ENCODE measurements around the gene BAG3. TPM values are rescaled to one million over a fixed set of nuclear protein-coding genes. Genes with fewer than 3 reads are reported as not detected.

The BAG3 gene
- total and polyA plus RNA-seq, 4 donors: 16.8 to 44.8 (median 35.1) TPM

GRCh38 chr10:119642556-119643111 lies 8.5 kb upstream of the BAG3 start:
- no peak for DNase-seq
- no peaks in the 10 kb centered on the region for H3K4me1 ChIP-seq (ENCODE audit: control insufficient read depth in 5 of 5, insufficient read depth in 5 of 5, low read length in 5 of 5)
- WGBS, 2 donors: 87 to 94% methylated on average over 2 of the region's 2 CpGs
- H3K9ac ChIP-seq (ENCODE audit: insufficient read depth in 1 of 2, low read length in 2 of 2): no peak overlapping the region
- H3K27me3 ChIP-seq (ENCODE audit: control insufficient read depth in 3 of 3, insufficient read depth in 3 of 3, low read length in 2 of 3): no peaks in the 10 kb centered on the region
- no peak for ATAC-seq (ENCODE audit: insufficient read depth, low FRiP score)
- TF ChIP-seq CTCF (IDR thresholded peaks at IDR 0.05; ENCODE audit: control extremely low read depth, extremely low read depth): no peak
- H3K36me3 ChIP-seq (ENCODE audit: control insufficient read depth in 4 of 4, insufficient read depth in 4 of 4, low read length in 4 of 4): no peaks in the 10 kb centered on the region
- no peak overlapping the region for H3K27ac ChIP-seq (ENCODE audit: low read depth in 1 of 2, low read length in 1 of 2)
- H3K9me3 ChIP-seq (ENCODE audit: control insufficient read depth in 4 of 4, insufficient read depth in 3 of 4, low read length in 3 of 4): peaks cover 0 to 3% (median 0%) of the 10 kb centered on the region in 4 donors
- no peak overlapping the region for H3K4me3 ChIP-seq

- WGBS, 2 donors: 86 to 88% methylated on average over 15 of the region's 15 CpGs
- Histone ChIP-seq H3K27me3 (ENCODE audit: control insufficient read depth in 3 of 3, insufficient read depth in 3 of 3, low read length in 2 of 3) (no peaks in the 10 kb centered on the region), H3K4me3 (no peak overlapping the region), H3K27ac (ENCODE audit: low read depth in 1 of 2, low read length in 1 of 2) (no peak overlapping the region), H3K36me3 (ENCODE audit: control insufficient read depth in 4 of 4, insufficient read depth in 4 of 4, low read length in 4 of 4) (no peaks in the 10 kb centered on the region), H3K9ac (ENCODE audit: insufficient read depth in 1 of 2, low read length in 2 of 2) (no peak overlapping the region), H3K9me3 (ENCODE audit: control insufficient read depth in 4 of 4, insufficient read depth in 3 of 4, low read length in 3 of 4) (peaks cover 0 to 3% (median 0%) of the 10 kb centered on the region in 4 donors), H3K4me1 (ENCODE audit: control insufficient read depth in 5 of 5, insufficient read depth in 5 of 5, low read length in 5 of 5) (peaks cover 0 to 2% (median 0%) of the 10 kb centered on the region in 5 donors)
- no peak for ATAC-seq (ENCODE audit: insufficient read depth, low FRiP score)
- TF ChIP-seq CTCF (IDR thresholded peaks at IDR 0.05; ENCODE audit: control extremely low read depth, extremely low read depth): no peak
- no peak for DNase-seq
These were observed 7.6 kb upstream of the BAG3 start for GRCh38 chr10:119643306-119644204.

- H3K36me3 ChIP-seq (ENCODE audit: control insufficient read depth in 4 of 4, insufficient read depth in 4 of 4, low read length in 4 of 4): no peaks in the 10 kb centered on the region
- H3K27me3 ChIP-seq (ENCODE audit: control insufficient read depth in 3 of 3, insufficient read depth in 3 of 3, low read length in 2 of 3): no peaks in the 10 kb centered on the region
- DNase-seq (no peak), ATAC-seq (ENCODE audit: insufficient read depth, low FRiP score) (no peak)
- H3K9me3 ChIP-seq (ENCODE audit: control insufficient read depth in 4 of 4, insufficient read depth in 3 of 4, low read length in 3 of 4): peaks cover 0 to 3% (median 0%) of the 10 kb centered on the region in 4 donors
- H3K4me3 ChIP-seq: no peak overlapping the region
- H3K4me1 ChIP-seq (ENCODE audit: control insufficient read depth in 5 of 5, insufficient read depth in 5 of 5, low read length in 5 of 5): peaks cover 0 to 2% (median 0%) of the 10 kb centered on the region in 5 donors
- WGBS, 2 donors: 73 to 86% methylated on average over 15 of the region's 15 CpGs
- H3K27ac ChIP-seq (ENCODE audit: low read depth in 1 of 2, low read length in 1 of 2): no peak overlapping the region
- no peak overlapping the region for H3K9ac ChIP-seq (ENCODE audit: insufficient read depth in 1 of 2, low read length in 2 of 2)
- TF ChIP-seq CTCF (IDR thresholded peaks at IDR 0.05; ENCODE audit: control extremely low read depth, extremely low read depth): no peak
These were observed 6.9 kb upstream of the BAG3 start for GRCh38 chr10:119644205-119644814.
